Natural killer cell (primary cell): Measurements from ENCODE around the gene FLRT1. TPM values are rescaled to one million over a fixed set of nuclear protein-coding genes. Genes with fewer than 3 reads are reported as not detected.

Experiments
- ATAC-seq, 3 donors: fragments of 150-1000 bp in 2 of 3; fragments of 200-7000 bp in 1 of 3; cut with Tn5 transposase; 1 replicate in 1 of 3; 2 replicates in 2 of 3; pipeline ENCODE4 v1.10.0; 2021; ENCODE audit warnings: mild to moderate bottlenecking in 2 of 3, moderate library complexity in 2 of 3
- DNase-seq, 2 donors: peaks; one replicate each; pipeline versions ENCODE4 v3.0.0 to v3.0.0-alpha.2; 2013 to 2021; ENCODE audit warnings: mixed read lengths in 1 of 2
- H3K27ac ChIP-seq: one replicate; pipeline ENCODE4 v1.5.1; 2013; ENCODE audit warnings: mild to moderate bottlenecking, low read length
- H3K27me3 ChIP-seq: one replicate; pipeline ENCODE4 v1.6.1; 2013; ENCODE audit warnings: low read length; ENCODE audit not compliant: control insufficient read depth, insufficient read depth
- H3K36me3 ChIP-seq: one replicate; pipeline ENCODE4 v1.6.1; 2013; ENCODE audit warnings: low read length; ENCODE audit not compliant: control insufficient read depth, insufficient read depth
- H3K4me1 ChIP-seq: one replicate; pipeline ENCODE4 v1.6.1; 2013; ENCODE audit warnings: low read length; ENCODE audit not compliant: control insufficient read depth, insufficient read depth
- H3K4me3 ChIP-seq: one replicate; pipeline ENCODE4 v1.5.1; 2013; ENCODE audit warnings: low read length
- H3K9me3 ChIP-seq: one replicate; pipeline ENCODE4 v1.6.1; 2013; ENCODE audit warnings: low read length; ENCODE audit not compliant: control insufficient read depth, insufficient read depth
- H3K27ac Mint-ChIP-seq, 2 donors: one replicate each; pipeline ENCODE4 v1.8.0; 2022; ENCODE audit warnings: mild to moderate bottlenecking in 2 of 2, mixed read lengths in 2 of 2, moderate library complexity in 1 of 2
- H3K27me3 Mint-ChIP-seq, 2 donors: one replicate each; pipeline ENCODE4 v1.8.0; 2022; ENCODE audit warnings: low read depth in 2 of 2, mixed read lengths in 2 of 2
- H3K36me3 Mint-ChIP-seq: one replicate; pipeline ENCODE4 v1.8.0; 2022; ENCODE audit warnings: mixed read lengths
- H3K4me1 Mint-ChIP-seq, 2 donors: one replicate each; pipeline ENCODE4 v1.8.0; 2022; ENCODE audit warnings: mixed read lengths in 2 of 2
- H3K4me3 Mint-ChIP-seq: one replicate; pipeline ENCODE4 v1.8.0; 2022; ENCODE audit warnings: mild to moderate bottlenecking, moderate library complexity, mixed read lengths
- H3K9me3 Mint-ChIP-seq, 2 donors: one replicate each; pipeline ENCODE4 v1.8.0; 2022; ENCODE audit warnings: mixed read lengths in 2 of 2
- CTCF ChIP-seq: fragments of 200-600 bp; IDR thresholded peaks from one replicate; pipeline ENCODE4 v1.8.0; 2022; ENCODE audit warnings: antibody characterized with exemption
- WGBS: methylation state at CpG from one replicate; pipeline ENCODE4 v1.1.7; 2013; ENCODE audit warnings: missing lambda C conversion rate; ENCODE audit not compliant: insufficient coverage; 5-methylcytosine and 5-hydroxymethylcytosine counted together
- intact Hi-C: fragments of 100-400 bp; cut with micrococcal nuclease; formaldehyde crosslinking; loops from one replicate; pipeline ENCODE4 v1.14.2; 2022
- total RNA-seq, 4 donors: library from RNA; stranded (reverse); fragments of 120-200 nt in 1 of 4; gene quantifications; one replicate each; pipeline versions ENCODE4 v1.2.3 to v1.2.4, GENCODE V29; 2013 to 2022

FLRT1 gene
- total RNA-seq, 3 donors from 2014 or later (not counting 1 experiment from before 2014, with no cell fraction given), result not detected

DNA sequence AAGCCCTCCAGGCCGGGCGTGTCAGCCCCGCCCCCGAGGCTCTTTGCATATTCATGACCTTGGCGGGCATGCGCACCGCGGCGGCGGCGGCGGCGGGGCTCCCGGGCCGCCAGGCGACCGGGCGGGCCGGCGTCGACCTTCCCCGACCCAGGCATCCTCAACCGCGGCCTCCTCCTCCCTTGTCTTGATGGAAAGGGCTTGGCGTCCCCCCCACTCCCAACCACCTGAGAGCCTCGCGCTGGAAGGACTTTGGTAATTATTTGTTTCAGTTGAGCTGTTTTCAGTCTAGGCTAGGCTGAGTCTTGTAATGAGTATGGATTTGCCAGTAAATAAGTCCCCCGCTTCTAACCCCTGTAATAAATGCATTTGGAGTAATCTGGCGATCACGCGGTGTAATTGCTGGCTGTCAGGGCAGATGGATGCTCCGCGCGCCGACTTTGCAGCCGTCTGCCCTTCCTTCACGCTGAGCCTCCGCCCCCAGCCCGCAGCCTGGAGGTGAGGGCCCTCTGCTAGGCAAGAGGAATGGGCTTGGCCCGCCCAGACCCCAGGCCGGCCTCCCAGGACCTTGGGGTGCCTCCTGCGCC is 25.2 kb downstream of the FLRT1 start:
- DNase-seq, result peak; percentile 55 to 66
- Mint-ChIP-seq H3K4me1 (peaks cover 6 to 7% of the 10 kb centered on the region in 2 donors), H3K27ac (no peak overlapping the region), H3K36me3 (no peaks in the 10 kb centered on the region), H3K27me3 (peaks cover 6 to 20% of the 10 kb centered on the region in 2 donors), H3K9me3 (no peaks in the 10 kb centered on the region), H3K4me3 (peak overlapping the region; percentile 80)
- peak; percentile 57 to 90 (median 88) for ATAC-seq
- Histone ChIP-seq H3K4me1 (peaks cover 12% of the 10 kb centered on the region), H3K9me3 (no peaks in the 10 kb centered on the region), H3K4me3 (peak overlapping the region; percentile 38), H3K36me3 (no peaks in the 10 kb centered on the region), H3K27ac (no peak overlapping the region), H3K27me3 (peaks cover 15% of the 10 kb centered on the region)
- no peak for TF ChIP-seq CTCF
- intact Hi-C loops, result no loop called here
- 2% methylated on average over 39 of the region's 42 CpGs for WGBS

GRCh38 chr11:64062185-64063039 is 26.7 kb downstream of the FLRT1 start:
- Mint-ChIP-seq H3K4me3 (peak overlapping the region; percentile 40), H3K36me3 (no peaks in the 10 kb centered on the region)
- TF ChIP-seq CTCF, result no peak

DNA sequence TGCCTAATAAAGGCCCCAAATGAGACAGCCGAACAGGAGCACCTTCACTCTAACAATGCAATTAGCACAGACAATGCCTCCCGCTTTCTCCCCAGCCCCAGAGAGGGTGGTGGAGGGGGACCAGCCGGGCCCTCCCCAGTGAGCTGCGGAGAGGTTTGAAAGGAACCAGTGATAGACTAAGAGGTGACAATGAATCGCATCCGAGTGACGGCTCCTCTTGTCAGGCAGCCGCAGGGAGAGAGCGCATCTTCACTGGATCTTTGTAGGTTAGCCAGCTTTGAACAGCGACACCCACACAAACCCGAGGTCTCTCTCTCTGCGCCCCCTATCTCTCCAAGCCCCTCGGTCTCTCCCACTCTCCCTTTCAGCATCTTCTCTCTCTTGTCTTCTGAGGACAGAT is 28.0 kb downstream of the FLRT1 start:
- Histone ChIP-seq H3K27me3 (peaks cover 15% of the 10 kb centered on the region), H3K9me3 (no peaks in the 10 kb centered on the region), H3K27ac (no peak overlapping the region), H3K4me3 (no peak overlapping the region), H3K4me1 (peaks cover 12% of the 10 kb centered on the region), H3K36me3 (no peaks in the 10 kb centered on the region)
- Mint-ChIP-seq H3K4me3 (no peak overlapping the region), H3K4me1 (peaks cover 6 to 7% of the 10 kb centered on the region in 2 donors), H3K27me3 (peaks cover 6 to 20% of the 10 kb centered on the region in 2 donors), H3K9me3 (no peaks in the 10 kb centered on the region), H3K27ac (no peak overlapping the region), H3K36me3 (no peaks in the 10 kb centered on the region)
- WGBS, result 94% methylated on average over 12 of the region's 13 CpGs
- no peak for TF ChIP-seq CTCF
- intact Hi-C loops, result no loop called here
- ATAC-seq (no peak), DNase-seq (no peak)

More at GRCh38 chr11:64062185-64063039, 26.7 kb downstream of the FLRT1 start:
- Histone ChIP-seq H3K27me3 (peaks cover 15% of the 10 kb centered on the region), H3K27ac (no peak overlapping the region), H3K4me1 (peaks cover 12% of the 10 kb centered on the region), H3K9me3 (no peaks in the 10 kb centered on the region), H3K36me3 (no peaks in the 10 kb centered on the region), H3K4me3 (no peak overlapping the region)
- Mint-ChIP-seq H3K4me1 (peaks cover 6 to 7% of the 10 kb centered on the region in 2 donors), H3K9me3 (no peaks in the 10 kb centered on the region), H3K27ac (no peak overlapping the region), H3K27me3 (peaks cover 6 to 20% of the 10 kb centered on the region in 2 donors)
- intact Hi-C loops, result no loop called here
- 92% methylated on average over 16 of the region's 16 CpGs for WGBS
- DNase-seq (no peak), ATAC-seq (no peak)
